Muscle of leg (tissue), 11 donors: Measurements from ENCODE around the gene XAGE5. TPM values are rescaled to one million over a fixed set of nuclear protein-coding genes. Genes with fewer than 3 reads are reported as not detected.
"Not testable (repeated sequence)": the region's sequence is repeated elsewhere in the genome, so short reads cannot be mapped to it uniquely, and the experiment has no call there.

Experiments
- DNase-seq: peaks from one replicate; pipeline ENCODE4 v3.0.0; 2013
- H3K27ac ChIP-seq: one replicate; pipeline ENCODE4 v1.5.1; 2013; ENCODE audit warnings: mild to moderate bottlenecking, low read length, control low read depth
- H3K27me3 ChIP-seq: one replicate; pipeline ENCODE4 v1.6.1; 2013; ENCODE audit warnings: low read length; ENCODE audit not compliant: control insufficient read depth, insufficient read depth
- H3K36me3 ChIP-seq: one replicate; pipeline ENCODE4 v1.6.1; 2013; ENCODE audit warnings: low read length; ENCODE audit not compliant: control insufficient read depth, insufficient read depth
- H3K4me1 ChIP-seq: one replicate; pipeline ENCODE4 v1.6.1; 2013; ENCODE audit warnings: low read length; ENCODE audit not compliant: control insufficient read depth, insufficient read depth
- H3K4me3 ChIP-seq: one replicate; pipeline ENCODE4 v1.5.1; 2013; ENCODE audit warnings: low read length, control low read depth
- H3K9me3 ChIP-seq: replicated peaks from 2 replicates; pipeline ENCODE4 v1.6.1; 2013; ENCODE audit warnings: low read depth, low read length; ENCODE audit not compliant: control insufficient read depth
- WGBS: methylation state at CpG from one replicate; pipeline ENCODE4 v1.1.5; 2013; ENCODE audit warnings: missing lambda C conversion rate; ENCODE audit not compliant: insufficient coverage; 5-methylcytosine and 5-hydroxymethylcytosine counted together
- polyA plus RNA-seq, 8 donors: library from polyadenylated mRNA; unstranded; fragments of 120-200 nt; gene quantifications; one replicate each; pipeline versions ENCODE4 v1.2.1 to v1.2.3, GENCODE V29; 2013; ENCODE audit warnings: inconsistent platforms in 1 of 8, low replicate concordance in 1 of 8; ENCODE audit not compliant: insufficient read length in 8 of 8, insufficient read depth in 1 of 8
- total RNA-seq: library from RNA; stranded (reverse); fragments of 120-200 nt; gene quantifications from one replicate; pipeline ENCODE4 v1.2.4, GENCODE V29; 2013

XAGE5 gene
- total and polyA plus RNA-seq, 9 donors = not detected

DNA sequence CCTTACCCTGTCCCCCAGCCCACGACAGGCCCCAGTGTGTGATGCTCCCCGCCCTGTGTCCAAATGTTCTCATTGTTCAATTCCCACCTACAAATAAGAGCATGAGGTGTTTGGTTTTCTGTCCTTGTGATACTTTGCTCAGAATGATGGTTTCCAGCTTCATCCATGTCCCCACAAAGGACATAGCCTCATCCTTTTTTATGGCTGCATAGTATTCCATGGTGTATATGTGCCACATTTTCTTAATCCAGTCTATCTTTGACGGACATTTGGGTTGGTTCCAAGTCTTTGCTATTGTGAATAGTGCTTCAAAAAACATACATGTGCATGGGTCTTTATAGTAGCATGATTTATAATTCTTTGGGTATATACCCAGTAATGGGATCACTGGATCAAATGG, 32.5 kb downstream of the XAGE5 start:
- not testable (repeated sequence) for H3K9me3 ChIP-seq, H3K27ac ChIP-seq, H3K36me3 ChIP-seq, DNase-seq, H3K4me3 ChIP-seq, H3K27me3 ChIP-seq, H3K4me1 ChIP-seq
- no CpG with 5 or more reads among the region's 3 CpGs for WGBS

DNA sequence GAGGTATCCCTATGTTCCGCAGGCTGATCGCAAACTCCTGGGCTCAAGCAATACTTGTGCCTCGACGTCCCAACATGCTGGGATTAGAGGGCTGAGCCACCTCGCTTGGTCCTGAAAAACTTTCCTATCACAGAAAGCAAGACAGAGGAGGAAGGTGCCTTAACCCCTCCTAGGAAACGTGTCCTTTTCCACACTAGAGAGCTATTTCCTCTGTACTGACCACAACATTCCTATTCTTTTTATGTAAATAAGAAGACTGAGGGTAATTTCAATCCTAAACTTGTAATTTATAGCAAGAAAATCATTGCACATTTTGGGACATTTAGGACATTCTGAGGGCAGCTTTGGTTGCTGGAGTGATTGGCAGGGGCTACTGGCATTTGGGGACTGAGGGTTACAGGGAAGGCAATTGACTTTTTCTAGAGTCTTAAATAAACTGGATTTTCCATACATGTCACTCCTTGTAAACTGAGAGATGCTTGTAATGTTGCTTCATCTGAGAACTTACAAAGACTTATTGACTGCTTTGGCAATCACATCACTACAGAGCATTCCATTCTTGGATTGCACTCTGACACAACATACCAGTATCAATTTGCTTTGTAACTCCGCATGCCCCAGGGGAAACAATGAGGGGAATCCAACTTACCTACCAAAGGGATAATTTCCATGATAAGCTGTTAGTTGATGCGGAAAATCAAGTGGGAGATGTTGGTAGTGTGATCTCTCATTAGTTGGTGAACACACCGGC, 41.2 kb downstream of the XAGE5 start:
- DNase-seq = no peak
- WGBS = 87% methylated on average over 6 of the region's 9 CpGs
- no peak overlapping the region for H3K27ac ChIP-seq

DNA sequence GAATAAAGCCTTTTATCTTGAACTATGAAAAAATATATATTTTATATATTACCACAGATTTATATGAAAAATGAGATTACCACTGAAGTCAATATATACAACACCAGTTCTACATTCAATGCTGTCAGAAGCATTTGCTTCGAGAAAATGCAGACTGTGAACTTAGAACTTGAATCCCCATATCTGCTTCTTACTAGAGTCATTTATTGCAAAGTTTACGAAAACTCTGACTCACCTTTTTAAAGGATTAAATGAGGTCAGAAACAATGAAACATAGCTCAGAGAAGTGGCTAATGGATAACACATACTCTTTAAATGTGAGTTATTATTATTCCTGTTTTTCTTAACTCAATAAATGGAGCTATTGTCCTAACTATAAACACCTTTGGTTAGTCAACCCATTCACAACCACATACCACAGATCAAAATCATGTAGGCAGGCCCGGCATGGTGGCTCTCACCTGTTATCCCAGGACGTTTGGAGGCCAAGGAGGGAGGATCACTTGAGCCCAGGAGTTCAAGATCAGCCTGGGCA, 46.0 kb downstream of the XAGE5 start:
- WGBS = no CpG with 5 or more reads among the region's 4 CpGs
- not testable (repeated sequence) for H3K36me3 ChIP-seq, DNase-seq, H3K4me3 ChIP-seq, H3K27ac ChIP-seq, H3K4me1 ChIP-seq, H3K9me3 ChIP-seq
- H3K27me3 ChIP-seq = peaks cover 23% of the 10 kb centered on the region

More for the DNA sequence above, 41.2 kb downstream of the XAGE5 start:
- Histone ChIP-seq H3K36me3 (no peaks in the 10 kb centered on the region), H3K4me1 (no peaks in the 10 kb centered on the region), H3K4me3 (no peak overlapping the region), H3K9me3 (no peaks in the 10 kb centered on the region), H3K27me3 (peaks cover 30% of the 10 kb centered on the region)

DNA sequence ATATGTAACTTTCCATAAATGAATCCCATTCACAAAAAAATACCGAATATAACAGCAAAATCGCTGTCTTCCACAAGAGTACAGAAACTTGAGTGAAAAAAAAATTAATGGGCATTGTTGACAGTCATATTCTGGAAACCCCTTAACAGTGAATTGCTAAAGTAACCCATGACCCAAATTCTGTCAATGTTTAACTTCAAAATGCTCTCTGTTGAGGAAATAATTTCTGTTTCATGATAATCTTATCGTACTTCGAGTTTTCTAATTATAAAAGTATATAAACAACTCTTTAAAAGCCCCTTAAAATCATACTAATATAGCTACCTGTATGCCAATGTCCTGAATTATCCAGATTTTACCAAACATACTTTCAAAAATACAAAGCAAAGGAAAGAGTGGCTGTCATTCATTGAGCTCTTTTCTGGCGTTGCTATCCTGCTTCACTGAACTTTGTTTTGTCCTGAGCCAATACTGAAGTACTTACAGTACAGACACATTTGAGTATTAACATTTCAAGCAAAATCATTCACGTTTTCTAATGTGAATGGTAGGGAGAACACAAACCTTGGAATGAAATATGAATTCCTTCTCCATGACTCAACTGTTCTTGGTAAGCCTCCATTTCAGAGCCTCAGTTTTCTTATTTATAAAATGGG, 54.4 kb downstream of the XAGE5 start:
- no peak overlapping the region for H3K27ac ChIP-seq
- H3K4me3 ChIP-seq = no peak overlapping the region
- H3K36me3 ChIP-seq = no peaks in the 10 kb centered on the region
- DNase-seq = no peak
- H3K4me1 ChIP-seq = no peaks in the 10 kb centered on the region
- no CpG with 5 or more reads among the region's 6 CpGs for WGBS
- peaks cover 35% of the 10 kb centered on the region for H3K27me3 ChIP-seq
- no peaks in the 10 kb centered on the region for H3K9me3 ChIP-seq

Other genes with a start within 250 kb of the XAGE5 start
- not detected for gene SSX7, start 156.4 kb upstream of the XAGE5 start, total RNA-seq
- gene SSX7, start 156.4 kb upstream of the XAGE5 start, polyA plus RNA-seq = under 1 TPM in 1 of 8 donors, not detected in 7; 0.13 TPM
- not detected for gene SSX2, start 104.1 kb upstream of the XAGE5 start, total RNA-seq
- gene SSX2, start 104.1 kb upstream of the XAGE5 start, polyA plus RNA-seq = not detected
- not detected for gene SSX2B, start 60.0 kb upstream of the XAGE5 start, total RNA-seq
- not detected for gene SSX2B, start 60.0 kb upstream of the XAGE5 start, polyA plus RNA-seq
- not detected for gene SPANXN5, start 13.9 kb upstream of the XAGE5 start, total RNA-seq
- gene SPANXN5, start 13.9 kb upstream of the XAGE5 start, polyA plus RNA-seq = not detected
- 0.18 TPM for gene XAGE3, start 56.8 kb downstream of the XAGE5 start, total RNA-seq
- under 1 TPM in 1 of 8 donors, not detected in 7; 0.56 TPM for gene XAGE3, start 56.8 kb downstream of the XAGE5 start, polyA plus RNA-seq
- 20.8 TPM for gene FAM156B, start 86.0 kb downstream of the XAGE5 start, total RNA-seq
- gene FAM156B, start 86.0 kb downstream of the XAGE5 start, polyA plus RNA-seq = 10 to 100 TPM; 15.0 to 25.9 (median 21.1) TPM
- gene FAM156A, start 147.2 kb downstream of the XAGE5 start, total RNA-seq = 22.3 TPM
- 10 to 100 TPM; 19.3 to 34.2 (median 27.3) TPM for gene FAM156A, start 147.2 kb downstream of the XAGE5 start, polyA plus RNA-seq
- 4.4 TPM for gene GPR173, start 237.5 kb downstream of the XAGE5 start, total RNA-seq
- gene GPR173, start 237.5 kb downstream of the XAGE5 start, polyA plus RNA-seq = 10 to 100 TPM in 2 of 8 donors, 1 to 10 TPM in 6; 5.7 to 11.3 (median 9.2) TPM